K562 (cell line): Measurements from ENCODE around the gene UBE2V1. TPM values are rescaled to one million over a fixed set of nuclear protein-coding genes. Genes with fewer than 3 reads are reported as not detected.

Experiments
- ADNP ChIP-seq: fragments of 200-800 bp; sonication (Bioruptor generic); IDR thresholded peaks from 2 replicates; pipeline ENCODE4 v1.6.1; 2016; ENCODE audit warnings: missing genetic modification characterization, missing compliant biosample characterization
- BCLAF1 ChIP-seq, 2 experiments: fragments of 450-650 bp in 1 of 2; IDR thresholded peaks; 2 replicates each; pipeline ENCODE4 v1.6.1; 2011 to 2017; ENCODE audit warnings: low read depth in 2 of 2, antibody characterized with exemption in 1 of 2, borderline replicate concordance in 1 of 2, low read length in 1 of 2, mild to moderate bottlenecking in 1 of 2, mixed read lengths in 1 of 2; ENCODE audit not compliant: control insufficient read depth in 1 of 2
- CREB3 ChIP-seq: fragments of 450-650 bp; conservative IDR thresholded peaks from 2 replicates; pipeline ENCODE4 v1.6.1; 2016; ENCODE audit warnings: missing genetic modification characterization, low read depth, mild to moderate bottlenecking, missing compliant biosample characterization, moderate library complexity
- GABPB2 ChIP-seq: fragments of 250-450 bp; sonication (Bioruptor Pico); conservative IDR thresholded peaks from 2 replicates; pipeline ENCODE4 v1.5.1; 2021; ENCODE audit warnings: mild to moderate bottlenecking
- GTF2F1 ChIP-seq: IDR thresholded peaks from 2 replicates; pipeline ENCODE4 v1.6.1; 2011; ENCODE audit warnings: low read depth, low read length, improper control_type of control experiment
- JUN ChIP-seq, 2 experiments: sonication (generic) in 1 of 2; formaldehyde crosslinking in 1 of 2; IDR thresholded peaks; 2 replicates each; pipeline versions ENCODE4 v1.6.1 to v1.8.0; 2012 to 2022; ENCODE audit warnings: borderline replicate concordance in 2 of 2, mild to moderate bottlenecking in 2 of 2, improper control_type of control experiment in 1 of 2, low read depth in 1 of 2, low read length in 1 of 2, missing genetic modification reagents in 1 of 2
- SAFB2 ChIP-seq: fragments of 200-400 bp; formaldehyde crosslinking; IDR thresholded peaks from 2 replicates; pipeline ENCODE4 v1.6.1; 2018; ENCODE audit warnings: borderline replicate concordance, low read length, low read depth, moderate library complexity; ENCODE audit not compliant: severe bottlenecking
- SRSF9 ChIP-seq: fragments of 200-400 bp; formaldehyde crosslinking; IDR thresholded peaks from 2 replicates; pipeline ENCODE4 v1.6.1; 2017; ENCODE audit warnings: low read depth, low read length, borderline replicate concordance
- TCF7L2 ChIP-seq: fragments of 150-350 bp; IDR thresholded peaks from 2 replicates; pipeline ENCODE4 v1.6.1; 2016; ENCODE audit warnings: low read depth, mild to moderate bottlenecking, low read length, moderate library complexity
- XRCC4 ChIP-seq: IDR thresholded peaks from one replicate; pipeline ENCODE4 v1.6.1; 2011; ENCODE audit not compliant: insufficient read depth, insufficient read length; ENCODE audit errors: extremely low read depth
- ZBTB33 ChIP-seq: sonication (generic); formaldehyde crosslinking; IDR thresholded peaks from 2 replicates; pipeline ENCODE4 v1.8.1; 2023; ENCODE audit warnings: mild to moderate bottlenecking, missing genetic modification reagents
- polyA plus RNA-seq, 8 experiments: library from polyadenylated mRNA; depleted of rRNA in 4 of 8; stranded (reverse) in 5 of 8; unstranded in 3 of 8; fragments of >200 nt; fragmentation: Nextera tagmentation in 2 of 8; fragmentation: Illumina TruSeq in 1 of 8; extraction: Ambion mirVana in 2 of 8; extraction: Trizol in 1 of 8; gene quantifications; 2 replicates each; pipeline versions ENCODE4 v1.2.1 to v1.2.3, GENCODE V29; 2011 to 2014; ENCODE audit warnings: inconsistent platforms in 1 of 8, missing spikeins in 1 of 8
- total RNA-seq, 7 experiments: library from RNA; depleted of rRNA in 6 of 7; stranded (reverse); fragments of >200 nt in 6 of 7; fragmentation: Illumina TruSeq in 2 of 7; extraction: Trizol in 2 of 7; gene quantifications; 2 replicates each; pipeline versions ENCODE4 v1.2.1 to v1.2.3, GENCODE V29; 2011 to 2021; ENCODE audit warnings: low replicate concordance in 1 of 7

The UBE2V1 gene
- total and polyA plus RNA-seq, 9 of the 15 experiments (the other 6 are each of a cell fraction or from before 2014, with no cell fraction given) = 93.0 to 357 (median 119) TPM

- no peak for TF ChIP-seq CREB3
- TF ChIP-seq GTF2F1 = no peak
- TF ChIP-seq JUN (IDR thresholded peaks at IDR 0.05; ENCODE audit: borderline replicate concordance, low read depth, low read length) = no peak
- TF ChIP-seq JUN (CRISPR knock-in tag; IDR thresholded peaks at IDR 0.05; ENCODE audit: borderline replicate concordance) = no peak
- TF ChIP-seq TCF7L2 = no peak
- no peak for TF ChIP-seq ADNP
- no peak for TF ChIP-seq SAFB2
- TF ChIP-seq ZBTB33 (CRISPR knock-in tag) = peak; percentile 38; the same call in 1 of the 2 replicates
- TF ChIP-seq GABPB2 (CRISPR knock-in tag) = no peak
- no peak for TF ChIP-seq BCLAF1 (IDR thresholded peaks at IDR 0.05; ENCODE audit: borderline replicate concordance in 1 of 2, control insufficient read depth in 1 of 2, low read depth in 2 of 2, low read length in 1 of 2)
- no peak for TF ChIP-seq XRCC4
- TF ChIP-seq SRSF9 = no peak
These were observed 71.6 kb downstream of the UBE2V1 start (continued) for GRCh38 chr20:50041246-50041873.
